Adrenal gland (tissue), 12 donors: ENCODE results near the gene VEZF1. TPM values are rescaled to one million over a fixed set of nuclear protein-coding genes. Genes with fewer than 3 reads are reported as not detected.
"Not testable (repeated sequence)": the region's sequence is repeated elsewhere in the genome, so short reads cannot be mapped to it uniquely, and the experiment has no call there.

Experiments
- DNase-seq, 7 donors: peaks; one replicate each; pipeline ENCODE4 v3.0.0-alpha.2; 2019 to 2020
- H3K27ac ChIP-seq, 5 donors: fragments of 200-600 bp; sonication (generic) in 4 of 5; 1 replicate in 3 of 5; 2 replicates in 2 of 5; pipeline versions ENCODE4 v1.5.1 to v1.8.0; 2016 to 2020; ENCODE audit warnings: mild to moderate bottlenecking in 1 of 5
- H3K27me3 ChIP-seq: fragments of 200-600 bp; 2 replicates; pipeline ENCODE4 v1.8.0; 2021
- H3K36me3 ChIP-seq, 2 donors: fragments of 200-600 bp; replicated peaks in 1 of 2; 1 replicate in 1 of 2; 2 replicates in 1 of 2; pipeline versions ENCODE4 v1.5.1 to v1.8.0; 2018 to 2022
- H3K4me1 ChIP-seq, 2 donors: fragments of 200-600 bp; replicated peaks in 1 of 2; 1 replicate in 1 of 2; 2 replicates in 1 of 2; pipeline versions ENCODE4 v1.5.1 to v1.8.0; 2018 to 2021
- H3K4me3 ChIP-seq, 4 donors: fragments of 200-600 bp; sonication (generic) in 3 of 4; one replicate each; pipeline ENCODE4 v1.5.1; 2016 to 2018
- H3K9me3 ChIP-seq, 3 donors: fragments of 200-600 bp; sonication (generic) in 1 of 3; replicated peaks in 1 of 3; 1 replicate in 2 of 3; 2 replicates in 1 of 3; pipeline versions ENCODE4 v1.5.1 to v1.8.0; 2016 to 2021
- POLR2A ChIP-seq, 2 donors: fragments of 450-650 bp; IDR thresholded peaks; one replicate each; pipeline ENCODE4 v1.6.1; 2017; ENCODE audit warnings: antibody characterized with exemption in 2 of 2, mild to moderate bottlenecking in 2 of 2, moderate library complexity in 1 of 2
- WGBS, 4 donors: extraction: QIAGEN DNeasy Blood & Tissue Kit in 2 of 4; methylation state at CpG; one replicate each; pipeline versions ENCODE4 v1.1.5 to v1.1.7; 2013 to 2017; 5-methylcytosine and 5-hydroxymethylcytosine counted together
- intact Hi-C, 2 donors: fragments of 100-400 bp; cut with DNase I; formaldehyde crosslinking; loops; one replicate each; pipeline versions ENCODE4 v1.14.1 to v1.15.0; 2022 to 2023
- polyA plus RNA-seq, 3 donors: library from polyadenylated mRNA; stranded (reverse); fragments of 200-250 nt in 2 of 3; fragments of 350-450 nt in 1 of 3; fragmentation: Illumina TruSeq in 1 of 3; extraction: RNeasy Lipid Tissue Mini Kit (QIAGEN cat#74804) in 1 of 3; gene quantifications; one replicate each; pipeline ENCODE4 v1.2.3, GENCODE V29; 2013 to 2014
- total RNA-seq, 9 donors: library from RNA; depleted of rRNA in 4 of 9; stranded (reverse); fragments of >200 nt in 4 of 9; fragments of 120-200 nt in 1 of 9; fragmentation: NEBNext Ultra II Directional in 1 of 9; extraction: Animal tissue kit (Norgen Biotek cat#: 25700) in 1 of 9; gene quantifications; one replicate each; pipeline versions ENCODE4 v1.1.0 to v1.2.4, GENCODE V29; 2013 to 2023
- TF ChIP-seq, protein P1 (sequence below), 6 experiments: fragments of 450-650 bp in 4 of 6; fragments of 200-600 bp in 2 of 6; sonication (generic) in 1 of 6; IDR thresholded peaks; 1 replicate in 5 of 6; 2 replicates in 1 of 6; pipeline versions ENCODE4 v1.5.1 to v1.8.0; 2016 to 2021; ENCODE audit warnings: antibody characterized with exemption in 6 of 6, mild to moderate bottlenecking in 2 of 6, moderate library complexity in 1 of 6
- donor health status: healthy with polysubstance abuse.
- donor health status: Bipolar disorder and iron deficiency.
- donor health status: DM: yes; HTN: yes; CAD: no.
- donor health status: DM: no; HTN: no; CAD: no.
- donor health status: DM: no; HTN: no; CAD: no.
- donor health status: DM: yes; HTN: yes; CAD: no.

VEZF1 gene
- total and polyA plus RNA-seq, 12 donors, result 14.1 to 105 (median 65.1) TPM

DNA sequence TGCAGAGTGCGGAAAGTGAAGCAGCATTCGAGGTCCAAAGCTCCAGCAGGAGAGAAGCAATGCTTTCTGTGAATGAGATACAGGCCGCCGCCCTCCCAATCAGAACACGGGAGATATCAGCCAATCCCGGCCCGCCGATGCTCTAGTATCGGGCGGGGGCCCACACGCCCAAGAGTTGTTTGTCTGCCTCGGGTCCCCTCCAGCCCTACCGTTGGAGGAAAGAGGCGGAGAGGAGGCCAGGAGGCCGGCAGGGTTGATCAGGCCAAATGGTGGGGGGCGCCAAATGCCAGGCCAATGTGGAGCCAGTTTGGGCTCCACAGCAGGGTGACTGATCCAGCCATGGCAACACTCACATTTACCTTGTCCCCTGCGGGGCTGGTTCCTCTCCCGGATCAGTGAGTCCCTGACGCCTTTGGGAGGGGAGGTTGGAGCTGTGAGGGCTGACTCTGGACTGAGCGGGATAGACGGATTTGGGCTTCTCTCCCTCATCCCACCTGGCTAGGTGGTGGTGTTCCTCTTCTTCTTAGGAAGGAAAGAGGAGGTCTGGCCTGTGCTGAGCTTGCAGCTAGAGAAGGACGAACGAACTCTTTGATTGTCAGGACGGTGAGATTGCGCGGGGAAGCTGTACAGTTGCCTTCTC is 22.4 kb downstream of the VEZF1 start:
- DNase-seq, result peak in 2 of 7 donors; percentile 5 to 45
- intact Hi-C loops, result no loop called here
- Histone ChIP-seq H3K9me3 (no peaks in the 10 kb centered on the region), H3K4me1 (no peaks in the 10 kb centered on the region), H3K36me3 (no peaks in the 10 kb centered on the region), H3K4me3 (no peak overlapping the region), H3K27me3 (no peaks in the 10 kb centered on the region), H3K27ac (no peak overlapping the region)
- TF ChIP-seq, protein P1, sequence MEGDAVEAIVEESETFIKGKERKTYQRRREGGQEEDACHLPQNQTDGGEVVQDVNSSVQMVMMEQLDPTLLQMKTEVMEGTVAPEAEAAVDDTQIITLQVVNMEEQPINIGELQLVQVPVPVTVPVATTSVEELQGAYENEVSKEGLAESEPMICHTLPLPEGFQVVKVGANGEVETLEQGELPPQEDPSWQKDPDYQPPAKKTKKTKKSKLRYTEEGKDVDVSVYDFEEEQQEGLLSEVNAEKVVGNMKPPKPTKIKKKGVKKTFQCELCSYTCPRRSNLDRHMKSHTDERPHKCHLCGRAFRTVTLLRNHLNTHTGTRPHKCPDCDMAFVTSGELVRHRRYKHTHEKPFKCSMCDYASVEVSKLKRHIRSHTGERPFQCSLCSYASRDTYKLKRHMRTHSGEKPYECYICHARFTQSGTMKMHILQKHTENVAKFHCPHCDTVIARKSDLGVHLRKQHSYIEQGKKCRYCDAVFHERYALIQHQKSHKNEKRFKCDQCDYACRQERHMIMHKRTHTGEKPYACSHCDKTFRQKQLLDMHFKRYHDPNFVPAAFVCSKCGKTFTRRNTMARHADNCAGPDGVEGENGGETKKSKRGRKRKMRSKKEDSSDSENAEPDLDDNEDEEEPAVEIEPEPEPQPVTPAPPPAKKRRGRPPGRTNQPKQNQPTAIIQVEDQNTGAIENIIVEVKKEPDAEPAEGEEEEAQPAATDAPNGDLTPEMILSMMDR (IDR thresholded peaks at IDR 0.05), result no peak
- TF ChIP-seq POLR2A (IDR thresholded peaks at IDR 0.05), result no peak
- 85 to 90% (median 87%) methylated on average over 16 to 26 of the region's 26 CpGs for WGBS, 4 donors

DNA sequence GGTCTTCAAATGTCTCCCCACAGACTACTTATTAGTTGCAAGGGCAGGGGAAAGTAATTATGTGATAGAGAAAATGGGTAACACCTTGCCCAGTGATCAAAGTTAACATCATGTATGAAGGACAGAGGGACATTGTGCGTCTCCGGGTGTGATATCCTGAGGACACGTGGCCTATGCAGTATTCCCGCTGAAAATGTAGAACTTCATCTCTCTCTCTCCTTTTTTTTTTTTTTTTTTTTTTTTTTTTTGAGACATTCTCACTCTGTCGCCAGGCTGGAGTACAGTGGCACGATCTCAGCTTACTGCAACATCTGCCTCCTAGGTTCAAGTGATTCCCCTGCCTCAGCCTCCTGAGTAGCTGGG is 24.9 kb downstream of the VEZF1 start:
- Histone ChIP-seq H3K4me3 (no peak overlapping the region), H3K27me3 (no peaks in the 10 kb centered on the region), H3K36me3 (no peaks in the 10 kb centered on the region), H3K27ac (no peak overlapping the region), H3K4me1 (no peaks in the 10 kb centered on the region), H3K9me3 (no peaks in the 10 kb centered on the region)
- TF ChIP-seq, protein P1 (IDR thresholded peaks at IDR 0.05), result no peak
- TF ChIP-seq POLR2A (IDR thresholded peaks at IDR 0.05), result no peak
- intact Hi-C loops, result no loop called here
- WGBS, 4 donors, result 86 to 94% (median 90%) methylated on average over 6 of the region's 6 CpGs
- DNase-seq, result peak in 1 of 7 donors; percentile 37

DNA sequence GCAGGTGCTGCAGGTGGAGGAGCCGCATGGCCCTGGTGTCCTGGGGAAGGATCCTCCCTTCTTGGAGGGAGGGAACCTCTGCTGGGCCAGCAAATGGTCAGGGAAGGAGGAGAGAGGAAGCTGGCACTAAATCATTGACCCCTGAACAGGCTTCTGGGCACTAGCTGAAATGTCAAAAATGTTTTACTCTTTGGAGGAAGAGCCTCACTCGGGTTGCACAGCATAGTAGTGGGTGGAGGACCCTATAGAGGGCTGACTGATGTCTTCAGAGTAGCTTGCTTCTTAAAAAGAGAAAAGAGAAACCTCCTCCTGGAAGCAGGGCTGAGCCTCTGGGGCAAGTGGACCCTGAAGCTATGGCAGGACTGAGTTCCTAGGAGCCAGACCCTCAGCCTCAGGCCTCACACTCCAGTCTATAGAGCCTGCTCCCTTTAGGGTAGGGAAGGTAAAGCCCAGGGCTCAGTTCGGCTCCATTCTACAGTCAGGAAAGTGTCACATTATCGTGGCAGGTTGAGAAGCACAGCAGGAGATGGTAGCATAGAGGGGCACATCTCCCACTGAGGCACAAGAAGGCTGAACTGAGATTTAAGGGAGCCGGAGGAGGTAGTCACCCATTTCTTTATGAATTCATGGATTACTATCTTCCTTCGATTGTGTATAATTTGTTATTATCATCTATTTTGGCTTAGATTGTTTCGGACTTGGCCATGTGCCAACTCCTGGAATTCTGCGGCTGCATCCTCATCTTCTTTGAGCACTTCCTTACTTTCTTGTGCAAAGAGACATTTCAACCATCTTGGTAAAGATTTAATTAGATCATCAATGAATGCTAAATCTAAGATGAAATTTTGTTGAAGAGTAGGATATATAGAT is 25.5 kb downstream of the VEZF1 start:
- no peak for TF ChIP-seq POLR2A (IDR thresholded peaks at IDR 0.05)
- TF ChIP-seq, protein P1 (IDR thresholded peaks at IDR 0.05), result no peak
- Histone ChIP-seq H3K9me3 (no peaks in the 10 kb centered on the region), H3K36me3 (no peaks in the 10 kb centered on the region), H3K4me1 (no peaks in the 10 kb centered on the region), H3K4me3 (no peak overlapping the region), H3K27me3 (no peaks in the 10 kb centered on the region), H3K27ac (no peak overlapping the region)
- intact Hi-C loops, result no loop called here
- 67 to 75% (median 71%) methylated on average over 7 to 8 of the region's 8 CpGs for WGBS, 4 donors
- peak in 3 of 7 donors; percentile 2 to 46 (median 6) for DNase-seq

DNA sequence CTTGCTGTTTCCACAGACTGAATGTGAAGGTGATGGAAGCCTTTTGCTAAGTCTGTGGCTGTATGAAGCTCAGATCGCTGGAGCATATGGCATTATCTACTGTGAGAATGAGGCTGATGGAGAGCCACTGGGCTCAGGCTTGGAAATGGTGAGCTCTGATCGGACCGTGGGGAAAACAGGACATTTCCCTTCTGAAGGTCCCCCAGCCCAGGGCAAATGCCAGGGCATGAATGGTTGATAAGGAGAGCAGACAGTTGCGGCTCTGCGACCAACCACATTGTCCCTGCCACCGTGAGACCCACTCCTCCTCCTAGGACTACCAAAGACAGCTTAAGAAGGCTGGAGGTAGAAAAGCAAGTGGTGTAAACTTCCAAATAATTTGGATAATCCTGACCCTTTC is 28.1 kb downstream of the VEZF1 start:
- Histone ChIP-seq H3K4me1 (peaks cover 0 to 7% of the 10 kb centered on the region in 2 donors), H3K27ac (no peak overlapping the region), H3K9me3 (no peaks in the 10 kb centered on the region), H3K4me3 (no peak overlapping the region), H3K27me3 (no peaks in the 10 kb centered on the region), H3K36me3 (no peaks in the 10 kb centered on the region)
- DNase-seq, result peak in 3 of 7 donors; percentile 1 to 39 (median 4)
- TF ChIP-seq, protein P1 (IDR thresholded peaks at IDR 0.05), result no peak
- TF ChIP-seq POLR2A (IDR thresholded peaks at IDR 0.05), result no peak
- WGBS, 4 donors, result 92 to 99% (median 94%) methylated on average over 5 to 6 of the region's 6 CpGs
- intact Hi-C loops, result no loop called here

DNA sequence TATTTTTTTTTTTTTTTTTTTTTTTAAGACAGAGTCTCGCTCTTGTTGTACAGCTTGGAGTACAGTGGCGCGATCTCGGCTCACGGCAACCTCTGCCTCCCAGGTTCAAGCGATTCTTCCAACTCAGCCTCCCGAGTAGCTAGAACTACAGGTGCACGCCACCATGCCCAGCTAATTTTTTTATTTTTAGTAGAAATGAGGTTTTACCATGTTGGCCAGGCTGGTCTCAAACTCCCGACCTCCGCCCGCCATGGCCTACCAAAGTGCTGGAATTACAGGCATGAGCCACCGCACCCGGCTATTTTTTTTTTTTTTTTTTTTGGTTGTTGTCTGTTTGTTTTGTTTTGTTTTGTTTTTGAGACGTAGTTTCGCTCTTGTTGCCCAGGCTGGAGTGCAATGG is 29.7 kb downstream of the VEZF1 start:
- peak in 3 of 7 donors; percentile 7 to 13 (median 10) for DNase-seq
- H3K4me1 ChIP-seq, result peaks cover 9 to 16% of the 10 kb centered on the region in 2 donors
- H3K27ac ChIP-seq, H3K36me3 ChIP-seq, intact Hi-C loops, H3K9me3 ChIP-seq, H3K27me3 ChIP-seq, H3K4me3 ChIP-seq: not testable (repeated sequence)
- 94 to 96% (median 95%) methylated on average over 14 to 15 of the region's 15 CpGs for WGBS, 4 donors
